8988T (cell line): Measurements from ENCODE around the gene LHB.

ENCODE experiments used
- DNase-seq: peaks from one replicate; pipeline ENCODE4 v3.0.0; 2011

Gene LHB

GRCh38 chr19:48970923-48971395 lies 45.9 kb downstream of the LHB start:
- no peak for DNase-seq

GRCh38 chr19:48970139-48970766 lies 46.6 kb downstream of the LHB start:
- DNase-seq = no peak

GRCh38 chr19:48969276-48970138 lies 47.4 kb downstream of the LHB start:
- no peak for DNase-seq

GRCh38 chr19:48968813-48969218 lies 48.1 kb downstream of the LHB start:
- no peak for DNase-seq

- no peak for DNase-seq
Measured at GRCh38 chr19:48968179-48968661, 48.7 kb downstream of the LHB start.

- no peak for DNase-seq
Measured at GRCh38 chr19:48967346-48968178, 49.3 kb downstream of the LHB start.

- DNase-seq = no peak
Measured at GRCh38 chr19:48966541-48967345, 50.1 kb downstream of the LHB start.
